M059J (cell line): ENCODE data around the gene TMEM37. TPM values are rescaled to one million over a fixed set of nuclear protein-coding genes. Genes with fewer than 3 reads are reported as not detected.

ENCODE experiments used
- DNase-seq: peaks from one replicate; pipeline ENCODE4 v3.0.0-alpha.2; 2012; ENCODE audit warnings: low read depth
- total RNA-seq: library from RNA; depleted of rRNA; stranded (reverse); fragments of >200 nt; shearing (Covaris generic); gene quantifications from 2 replicates; pipeline ENCODE4 v1.2.3, GENCODE V29; 2014; rRNA removed

Gene TMEM37
- total RNA-seq, 1 experiment from 2014 or later, result not detected

- DNase-seq, result no peak
These were observed 46.7 kb downstream of the TMEM37 start for GRCh38 chr2:119478188-119478977.

- no peak for DNase-seq
These were observed 47.3 kb downstream of the TMEM37 start for GRCh38 chr2:119478978-119479295.

- DNase-seq, result no peak
These were observed 48.5 kb downstream of the TMEM37 start for GRCh38 chr2:119480184-119480583.

GRCh38 chr2:119480718-119481142, 49.1 kb downstream of the TMEM37 start:
- no peak for DNase-seq

- DNase-seq, result no peak
These were observed 50.1 kb downstream of the TMEM37 start for GRCh38 chr2:119481501-119482455.

- peak; percentile 14 for DNase-seq
These were observed 51.1 kb downstream of the TMEM37 start for GRCh38 chr2:119482481-119483394.

GRCh38 chr2:119483395-119483753, 51.7 kb downstream of the TMEM37 start:
- DNase-seq, result no peak

- no peak for DNase-seq
These were observed 52.5 kb downstream of the TMEM37 start for GRCh38 chr2:119483896-119484718.

GRCh38 chr2:119484834-119485233, 53.2 kb downstream of the TMEM37 start:
- DNase-seq, result peak; percentile 51

GRCh38 chr2:119485336-119486110, 53.9 kb downstream of the TMEM37 start:
- peak; percentile 69 for DNase-seq

GRCh38 chr2:119486196-119486827, 54.7 kb downstream of the TMEM37 start:
- no peak for DNase-seq

- DNase-seq, result peak; percentile 78
These were observed 55.2 kb downstream of the TMEM37 start for GRCh38 chr2:119486886-119487285.

- DNase-seq, result no peak
These were observed 56.0 kb downstream of the TMEM37 start for GRCh38 chr2:119487434-119488244.

Other genes with a start within 250 kb of the TMEM37 start
- gene STEAP3, start 208.0 kb upstream of the TMEM37 start, total RNA-seq, result 9.8 and 13.9 TPM in 2 replicates
- gene C2orf76, start 65.0 kb upstream of the TMEM37 start, total RNA-seq, result 5.7 and 11.2 TPM in 2 replicates
- gene DBI, start 64.9 kb upstream of the TMEM37 start, total RNA-seq, result 195 and 214 TPM in 2 replicates
- gene SCTR, start 92.6 kb downstream of the TMEM37 start, total RNA-seq, result not detected in 2 replicates
- 0.12 TPM in 1 of 2 replicates, not detected in the other for gene CFAP221, start 112.6 kb downstream of the TMEM37 start, total RNA-seq
- gene TMEM177, start 247.3 kb downstream of the TMEM37 start, total RNA-seq, result 10.3 and 13.3 TPM in 2 replicates